Measurements from ENCODE around the gene TSHZ2. TPM values are rescaled to one million over a fixed set of nuclear protein-coding genes. Genes with fewer than 3 reads are reported as not detected.

Gene TSHZ2
- total RNA-seq, 1 experiment from 2014 or later, result 0.07 TPM

DNA sequence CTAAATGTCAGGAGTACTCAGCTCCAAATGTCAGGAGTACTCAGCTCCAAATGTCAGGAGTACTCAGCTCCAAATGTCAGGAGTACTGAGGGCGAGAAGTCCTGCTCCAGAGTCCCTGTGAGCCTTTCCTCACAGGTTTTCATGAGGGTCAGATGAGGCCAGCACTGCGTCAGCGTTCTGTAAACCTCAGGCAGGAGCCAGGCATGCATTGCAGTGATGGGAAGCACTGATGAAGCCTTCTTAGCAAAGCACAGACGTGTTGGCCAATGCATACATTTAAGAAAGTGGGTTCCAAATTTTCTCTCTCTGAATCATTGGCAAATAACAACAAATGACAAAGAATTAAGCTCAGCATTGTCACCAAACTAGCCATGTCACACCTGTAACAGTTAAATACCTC, 366.6 kb downstream of the TSHZ2 start:
- H3K4me2 ChIP-seq (ENCODE audit: low read length), result no peak overlapping the region
- ChIA-PET CTCF (no interaction called here), RAD21 (ENCODE audit: low non-redundant PET in 1 of 2, low total read pairs in 2 of 2, uncharacterized antibody in 2 of 2, unreplicated experiment in 2 of 2) (no interaction called here), POLR2A (no interaction called here)
- no peaks in the 10 kb centered on the region for H3K4me1 ChIP-seq (ENCODE audit: control insufficient read depth in 1 of 2, insufficient read depth in 2 of 2, low read length in 2 of 2)
- H3K27ac ChIP-seq (ENCODE audit: low read depth, low read length), result no peak overlapping the region
- no TSS peak for BruUV-seq (replicated peaks)
- peaks cover 4% of the 10 kb centered on the region; the same call in 1 of the 2 replicates for H3K27me3 ChIP-seq (ENCODE audit: insufficient read depth, low read length)
- DNase-seq (ENCODE audit: low read depth, low spot score) (no peak), ATAC-seq (no peak)
- H3K9ac ChIP-seq (ENCODE audit: low read length), result no peak overlapping the region
- intact Hi-C loops (cut with micrococcal nuclease), result no loop called here
- H2AFZ ChIP-seq (ENCODE audit: low read depth, low read length, poor library complexity, severe bottlenecking), result no peak overlapping the region
- no peaks in the 10 kb centered on the region for H3K79me2 ChIP-seq (ENCODE audit: insufficient read depth, low read length)
- H3K9me3 ChIP-seq (ENCODE audit: control insufficient read depth in 1 of 2, insufficient read depth in 1 of 2, low read depth in 1 of 2, low read length in 2 of 2), result no peaks in the 10 kb centered on the region
- no peak overlapping the region for H3K4me3 ChIP-seq (replicated peaks in 1 of 2; ENCODE audit: low read depth in 1 of 2, low read length in 2 of 2)
- H3K36me3 ChIP-seq (ENCODE audit: control insufficient read depth in 1 of 2, insufficient read depth in 2 of 2, low read length in 2 of 2), result no peaks in the 10 kb centered on the region
- no peaks in the 10 kb centered on the region for H3K9me2 ChIP-seq (ENCODE audit: insufficient read depth)
- TF ChIP-seq EZH2phosphoT487 (IDR thresholded peaks at IDR 0.05; ENCODE audit: borderline replicate concordance) (no peak), EZH2 (IDR thresholded peaks at IDR 0.05) (no peak), SP1 (IDR thresholded peaks at IDR 0.05; ENCODE audit: low read depth) (no peak), TCF7L2 (IDR thresholded peaks at IDR 0.05; ENCODE audit: borderline replicate concordance, extremely low read depth, insufficient read depth, insufficient read length) (no peak), SRF (IDR thresholded peaks at IDR 0.05; ENCODE audit: low read depth) (no peak), ZBTB33 (IDR thresholded peaks at IDR 0.05; ENCODE audit: extremely low read depth, insufficient replicate concordance, low read length) (no peak), SIN3A (IDR thresholded peaks at IDR 0.05; ENCODE audit: low read depth) (no peak), POLR2AphosphoS5 (IDR thresholded peaks at IDR 0.05; ENCODE audit: low read depth, low read length) (no peak), ELF1 (IDR thresholded peaks at IDR 0.05; ENCODE audit: borderline replicate concordance, low read depth) (no peak), RAD21 (IDR thresholded peaks at IDR 0.05; ENCODE audit: low read depth) (no peak), CBX3 (IDR thresholded peaks at IDR 0.05; ENCODE audit: low read depth) (no peak)
- TF ChIP-seq, protein P1, sequence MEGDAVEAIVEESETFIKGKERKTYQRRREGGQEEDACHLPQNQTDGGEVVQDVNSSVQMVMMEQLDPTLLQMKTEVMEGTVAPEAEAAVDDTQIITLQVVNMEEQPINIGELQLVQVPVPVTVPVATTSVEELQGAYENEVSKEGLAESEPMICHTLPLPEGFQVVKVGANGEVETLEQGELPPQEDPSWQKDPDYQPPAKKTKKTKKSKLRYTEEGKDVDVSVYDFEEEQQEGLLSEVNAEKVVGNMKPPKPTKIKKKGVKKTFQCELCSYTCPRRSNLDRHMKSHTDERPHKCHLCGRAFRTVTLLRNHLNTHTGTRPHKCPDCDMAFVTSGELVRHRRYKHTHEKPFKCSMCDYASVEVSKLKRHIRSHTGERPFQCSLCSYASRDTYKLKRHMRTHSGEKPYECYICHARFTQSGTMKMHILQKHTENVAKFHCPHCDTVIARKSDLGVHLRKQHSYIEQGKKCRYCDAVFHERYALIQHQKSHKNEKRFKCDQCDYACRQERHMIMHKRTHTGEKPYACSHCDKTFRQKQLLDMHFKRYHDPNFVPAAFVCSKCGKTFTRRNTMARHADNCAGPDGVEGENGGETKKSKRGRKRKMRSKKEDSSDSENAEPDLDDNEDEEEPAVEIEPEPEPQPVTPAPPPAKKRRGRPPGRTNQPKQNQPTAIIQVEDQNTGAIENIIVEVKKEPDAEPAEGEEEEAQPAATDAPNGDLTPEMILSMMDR (IDR thresholded peaks at IDR 0.05 in 2 of 3, conservative IDR thresholded peaks at IDR 0.05 in 1 of 3; ENCODE audit: borderline replicate concordance in 1 of 3, insufficient read depth in 1 of 3, low read depth in 2 of 3, low read length in 2 of 3), result no peak
- H4K20me1 ChIP-seq (ENCODE audit: insufficient read depth), result no peaks in the 10 kb centered on the region

Measured in HCT116 (cell line).